MM.1S (cell line): ENCODE results near the gene PEAK1.

Experiments
- DNase-seq: peaks from one replicate; pipeline ENCODE4 v3.0.0-alpha.2; 2015
- H2AFZ ChIP-seq: fragments of 300-600 bp; sonication (generic); 2 replicates; pipeline ENCODE4 v1.6.0; 2016; ENCODE audit warnings: antibody characterized with exemption, low read length
- H3F3A ChIP-seq: fragments of 300-600 bp; sonication (generic); 2 replicates; pipeline ENCODE4 v1.6.1; 2016; ENCODE audit warnings: mild to moderate bottlenecking, antibody characterized with exemption, low read length, moderate library complexity, mixed read lengths; ENCODE audit not compliant: insufficient read depth
- H3K27ac ChIP-seq: fragments of 300-600 bp; sonication (generic); 2 replicates; pipeline ENCODE4 v1.5.1; 2016; ENCODE audit warnings: mild to moderate bottlenecking, low read length
- H3K27me3 ChIP-seq: fragments of 300-600 bp; sonication (generic); replicated peaks from 2 replicates; pipeline ENCODE4 v1.6.0; 2016; ENCODE audit warnings: low read length; ENCODE audit not compliant: insufficient read depth
- H3K36me3 ChIP-seq: fragments of 300-600 bp; sonication (generic); replicated peaks from 2 replicates; pipeline ENCODE4 v1.6.1; 2016; ENCODE audit warnings: mild to moderate bottlenecking, low read length, mixed read lengths; ENCODE audit not compliant: insufficient read depth
- H3K4me1 ChIP-seq: fragments of 300-600 bp; sonication (generic); 2 replicates; pipeline ENCODE4 v1.6.1; 2016; ENCODE audit warnings: low read length, mixed read lengths
- H3K4me2 ChIP-seq: fragments of 300-600 bp; sonication (generic); 2 replicates; pipeline ENCODE4 v1.6.0; 2016; ENCODE audit warnings: low read depth, low read length
- H3K4me3 ChIP-seq: fragments of 300-600 bp; sonication (generic); 2 replicates; pipeline ENCODE4 v1.5.1; 2016; ENCODE audit warnings: low read length, mixed read lengths
- H3K79me2 ChIP-seq: fragments of 300-600 bp; sonication (generic); 2 replicates; pipeline ENCODE4 v1.6.1; 2016; ENCODE audit warnings: mixed run types, low read length, mixed read lengths
- H3K9ac ChIP-seq: fragments of 300-600 bp; sonication (generic); 2 replicates; pipeline ENCODE4 v1.6.1; 2016; ENCODE audit warnings: low read length, mixed read lengths
- H3K9me2 ChIP-seq: fragments of 300-600 bp; sonication (generic); replicated peaks from 2 replicates; pipeline ENCODE4 v1.6.1; 2016; ENCODE audit warnings: mild to moderate bottlenecking, low read length, mixed read lengths; ENCODE audit not compliant: insufficient read depth
- H3K9me3 ChIP-seq: fragments of 300-600 bp; sonication (generic); replicated peaks from 2 replicates; pipeline ENCODE4 v1.6.1; 2016; ENCODE audit warnings: mild to moderate bottlenecking, low read length, mixed read lengths; ENCODE audit not compliant: insufficient read depth
- H4K20me1 ChIP-seq: fragments of 300-600 bp; sonication (generic); 2 replicates; pipeline ENCODE4 v1.6.1; 2016; ENCODE audit warnings: mild to moderate bottlenecking, low read length, moderate library complexity, mixed read lengths; ENCODE audit not compliant: insufficient read depth
- CTCF ChIP-seq: fragments of 300-600 bp; sonication (generic); IDR thresholded peaks from 2 replicates; pipeline ENCODE4 v1.5.1; 2016; ENCODE audit warnings: antibody characterized with exemption, low read length, mixed read lengths
- EZH2 ChIP-seq: fragments of 300-600 bp; sonication (generic); optimal IDR thresholded peaks from 2 replicates; pipeline ENCODE3; 2017; ENCODE audit warnings: low read depth, mild to moderate bottlenecking, antibody characterized with exemption, low read length, mixed read lengths
- EZH2phosphoT487 ChIP-seq: fragments of 300-600 bp; sonication (generic); IDR thresholded peaks from 2 replicates; pipeline ENCODE4 v1.6.1; 2018; ENCODE audit warnings: antibody characterized with exemption, low read length

PEAK1 gene

GRCh38 chr15:77414789-77415442, 5.0 kb downstream of the PEAK1 start:
- no peak overlapping the region for H3K9ac ChIP-seq
- H3K27ac ChIP-seq = no peak overlapping the region
- 0 out of 2 replicates have a peak, but pooled peaks cover 6% of the 10 kb centered on the region for H4K20me1 ChIP-seq
- H3K4me2 ChIP-seq = no peak overlapping the region
- H3K79me2 ChIP-seq = peaks cover 88% of the 10 kb centered on the region
- no peaks in the 10 kb centered on the region for H3K36me3 ChIP-seq
- H3F3A ChIP-seq = peaks cover 9% of the 10 kb centered on the region
- peaks cover 19% of the 10 kb centered on the region for H3K4me1 ChIP-seq
- TF ChIP-seq EZH2phosphoT487 (no peak), EZH2 (no peak), CTCF (no peak)
- no peak for DNase-seq
- H2AFZ ChIP-seq = no peak overlapping the region
- no peak overlapping the region for H3K4me3 ChIP-seq
- H3K9me2 ChIP-seq = no peaks in the 10 kb centered on the region
- no peaks in the 10 kb centered on the region for H3K27me3 ChIP-seq
- no peaks in the 10 kb centered on the region for H3K9me3 ChIP-seq

GRCh38 chr15:77413699-77414349, 6.1 kb downstream of the PEAK1 start:
- H3K9me2 ChIP-seq = no peaks in the 10 kb centered on the region
- H3K36me3 ChIP-seq = no peaks in the 10 kb centered on the region
- H3K27me3 ChIP-seq = no peaks in the 10 kb centered on the region
- no peak for DNase-seq
- H4K20me1 ChIP-seq = 0 out of 2 replicates have a peak, but pooled peaks cover 6% of the 10 kb centered on the region
- H2AFZ ChIP-seq = no peak overlapping the region
- H3F3A ChIP-seq = peaks cover 19% of the 10 kb centered on the region
- H3K9me3 ChIP-seq = no peaks in the 10 kb centered on the region
- peaks cover 26% of the 10 kb centered on the region for H3K4me1 ChIP-seq
- H3K9ac ChIP-seq = no peak overlapping the region
- no peak overlapping the region for H3K27ac ChIP-seq
- H3K4me3 ChIP-seq = no peak overlapping the region
- no peak overlapping the region for H3K4me2 ChIP-seq
- TF ChIP-seq CTCF = no peak
- TF ChIP-seq EZH2phosphoT487 = no peak
- TF ChIP-seq EZH2 = no peak
- H3K79me2 ChIP-seq = peaks cover 91% of the 10 kb centered on the region

GRCh38 chr15:77412972-77413698, 6.8 kb downstream of the PEAK1 start:
- Histone ChIP-seq H3K79me2 (peaks cover 91% of the 10 kb centered on the region), H3F3A (peaks cover 19% of the 10 kb centered on the region), H3K9ac (no peak overlapping the region), H3K36me3 (no peaks in the 10 kb centered on the region), H4K20me1 (0 out of 2 replicates have a peak, but pooled peaks cover 3% of the 10 kb centered on the region), H3K9me2 (no peaks in the 10 kb centered on the region), H2AFZ (no peak overlapping the region), H3K9me3 (no peaks in the 10 kb centered on the region), H3K4me1 (peaks cover 20% of the 10 kb centered on the region), H3K4me2 (no peak overlapping the region), H3K27ac (no peak overlapping the region), H3K27me3 (no peaks in the 10 kb centered on the region), H3K4me3 (no peak overlapping the region)
- TF ChIP-seq CTCF = no peak
- no peak for TF ChIP-seq EZH2
- TF ChIP-seq EZH2phosphoT487 = no peak
- DNase-seq = no peak
